Activated gamma-delta T cell treated with anti-CD3 and anti-CD28 coated beads, Interleukin-2, amount 50 U/mL, for 16 hours (primary cell): Measurements from ENCODE around the gene STOX2.

Experiments used
- DNase-seq: peaks from one replicate; pipeline ENCODE4 v3.0.0-alpha.2; 2020; ENCODE audit warnings: low read depth

The STOX2 gene

DNA sequence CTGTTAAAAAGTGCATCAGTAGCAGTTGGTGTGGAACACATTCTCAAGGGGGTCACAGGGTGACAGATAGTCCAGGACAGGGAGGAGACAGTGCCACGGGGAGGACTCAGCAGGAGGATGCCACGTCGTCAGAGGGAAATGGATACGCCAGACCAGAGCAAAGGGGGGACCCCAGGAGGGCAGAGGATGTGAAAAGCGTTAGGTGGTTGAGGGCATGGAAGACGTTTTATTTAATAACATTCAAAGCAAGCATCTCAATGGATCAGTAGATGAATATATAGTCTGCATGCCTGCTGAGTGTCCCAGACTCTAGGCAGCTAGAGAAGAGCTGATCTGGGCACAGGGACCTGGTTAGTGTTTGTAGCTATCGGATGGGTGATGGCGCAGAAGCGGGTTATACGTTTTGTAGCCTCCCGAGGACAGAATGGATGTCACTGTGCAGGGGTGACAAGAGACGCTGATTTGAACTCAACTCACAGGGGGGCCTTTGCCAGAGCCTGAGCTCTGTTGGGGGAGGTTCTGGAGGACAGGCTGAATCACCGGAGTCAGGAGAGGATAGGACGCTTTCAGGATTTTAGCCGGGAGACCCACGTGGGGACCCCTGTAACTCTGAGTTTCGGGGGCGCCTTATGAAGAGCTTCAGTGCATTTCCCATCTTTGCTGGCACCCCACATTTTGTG, 81.3 kb downstream of the STOX2 start:
- DNase-seq = no peak

DNA sequence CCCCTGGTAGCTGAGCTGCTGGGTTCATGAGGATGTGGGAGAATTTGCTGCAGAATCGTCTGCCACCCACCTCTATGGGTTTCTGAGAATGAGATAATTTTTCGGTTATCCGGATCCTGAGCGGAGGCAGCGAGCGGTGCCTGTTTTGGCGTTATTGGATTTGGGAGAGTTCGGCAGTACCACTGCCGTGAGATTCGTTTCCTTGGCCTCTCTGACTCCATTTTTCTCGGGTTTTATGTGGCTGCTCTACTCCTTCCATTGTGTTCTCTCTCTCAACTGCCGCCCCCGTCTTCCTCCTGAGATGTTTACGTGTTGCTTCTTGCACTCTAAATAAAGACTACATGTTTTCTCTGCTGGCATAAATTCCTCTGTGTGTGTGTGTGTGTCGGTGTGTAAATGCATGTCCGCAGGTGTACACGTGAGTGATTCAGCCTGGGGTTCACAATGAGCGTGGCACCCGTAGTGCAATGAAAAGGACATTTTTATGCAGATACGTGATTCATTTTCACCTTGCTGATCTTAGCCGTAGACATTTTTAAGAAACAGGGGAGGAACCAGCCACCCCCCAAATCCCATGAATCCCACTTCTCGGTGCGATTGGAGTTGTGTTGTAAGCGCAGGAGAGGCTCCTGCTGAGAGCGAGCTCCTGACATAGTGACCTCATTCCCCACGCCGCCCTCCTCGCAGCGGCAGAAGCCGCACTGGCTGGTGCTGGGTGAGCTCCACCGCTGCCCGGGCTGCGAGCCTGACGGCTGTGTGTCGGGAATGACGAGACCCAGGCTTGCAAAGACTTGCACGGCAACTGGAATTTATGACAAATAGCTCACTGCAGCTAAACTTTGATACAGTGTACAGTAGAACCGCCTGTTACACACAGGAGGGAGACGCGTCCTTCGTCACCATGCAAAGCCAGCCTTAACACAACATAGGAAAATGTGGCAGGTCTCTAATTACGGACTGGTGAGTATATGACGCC, 82.2 kb downstream of the STOX2 start:
- no peak for DNase-seq

DNA sequence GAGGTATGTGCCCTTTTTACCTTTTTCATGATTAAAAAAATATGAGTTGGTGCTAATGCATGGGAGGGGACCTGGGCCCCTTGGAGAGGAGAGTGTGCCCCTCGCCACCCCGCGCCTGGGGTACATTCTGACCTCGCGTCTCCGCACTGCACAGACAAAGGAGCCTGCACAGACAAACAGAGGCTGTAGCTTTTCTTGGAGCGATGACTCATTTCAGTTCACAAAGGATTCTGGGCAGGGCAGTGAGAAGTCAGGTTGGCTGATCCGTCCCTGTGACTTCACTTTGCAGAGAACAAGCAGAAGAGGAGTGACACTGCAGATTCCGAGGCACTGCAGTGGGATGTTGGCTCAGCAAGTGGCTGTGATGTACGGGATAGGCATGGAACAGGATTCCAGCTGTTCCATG, 82.9 kb downstream of the STOX2 start:
- DNase-seq = no peak

DNA sequence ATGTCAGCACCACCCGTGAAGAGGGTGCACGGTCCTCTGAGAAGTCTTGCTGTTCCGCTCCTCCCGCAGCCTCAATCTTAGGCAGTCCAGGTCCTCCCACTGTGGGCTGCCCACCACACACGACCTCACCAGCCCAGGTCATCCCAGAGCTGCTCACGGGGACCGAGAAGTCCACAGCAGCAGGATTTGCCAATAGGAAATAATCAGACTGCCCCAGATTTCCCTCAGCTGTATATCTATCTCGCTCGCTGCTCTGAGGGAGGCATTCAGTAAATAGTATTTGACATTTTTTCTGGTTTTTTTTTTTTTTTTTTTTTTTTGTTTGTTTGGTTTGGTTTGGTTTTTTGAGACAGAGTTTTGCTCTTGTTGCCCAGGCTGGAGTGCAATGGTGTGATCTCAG, 83.8 kb downstream of the STOX2 start:
- DNase-seq = no peak

DNA sequence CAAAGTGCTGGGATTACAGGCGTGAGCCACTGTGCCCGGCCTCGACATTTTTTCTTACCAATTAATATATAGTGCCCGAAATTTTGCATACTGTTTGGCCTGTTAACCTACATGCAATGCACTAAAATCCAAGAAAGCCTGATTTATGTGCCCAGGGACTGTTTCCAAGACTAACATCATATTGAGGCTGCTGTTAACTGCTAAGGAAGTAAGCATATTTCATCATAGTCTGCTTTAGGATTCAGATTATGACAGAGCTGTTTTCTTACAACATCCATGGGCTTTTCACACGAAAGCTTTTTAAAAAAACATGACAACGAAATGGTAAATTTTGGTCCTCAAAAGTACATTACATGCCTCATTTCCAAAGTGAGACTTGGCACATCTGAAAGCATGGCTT, 84.4 kb downstream of the STOX2 start:
- DNase-seq = no peak

- no peak for DNase-seq
Measured at GRCh38 chr4:183989931-183990330, 84.8 kb downstream of the STOX2 start.

- DNase-seq = no peak
Measured at GRCh38 chr4:183993676-183994075, 88.6 kb downstream of the STOX2 start.

DNA sequence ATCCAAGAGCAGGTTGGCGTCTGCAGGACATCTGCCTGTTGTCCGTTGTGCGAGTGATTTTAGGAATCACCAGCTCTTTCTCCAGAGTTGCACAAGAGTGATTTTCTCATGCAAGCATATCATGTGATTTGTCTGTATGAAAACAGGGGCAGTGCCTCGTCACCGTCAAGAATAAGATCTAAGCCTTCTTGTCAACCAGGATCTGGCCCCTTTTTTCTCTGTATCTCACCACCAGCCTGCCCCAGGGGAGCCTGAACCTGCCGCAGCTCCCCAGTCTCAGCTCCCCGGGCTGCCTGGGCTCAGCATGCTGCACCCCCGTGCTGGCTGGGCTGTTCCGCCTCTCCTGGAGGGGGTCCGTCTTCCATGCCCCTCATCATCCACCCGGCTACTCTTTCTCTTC, 90.5 kb downstream of the STOX2 start:
- DNase-seq = no peak

GRCh38 chr4:183996868-183997267, 91.8 kb downstream of the STOX2 start:
- DNase-seq = no peak

DNA sequence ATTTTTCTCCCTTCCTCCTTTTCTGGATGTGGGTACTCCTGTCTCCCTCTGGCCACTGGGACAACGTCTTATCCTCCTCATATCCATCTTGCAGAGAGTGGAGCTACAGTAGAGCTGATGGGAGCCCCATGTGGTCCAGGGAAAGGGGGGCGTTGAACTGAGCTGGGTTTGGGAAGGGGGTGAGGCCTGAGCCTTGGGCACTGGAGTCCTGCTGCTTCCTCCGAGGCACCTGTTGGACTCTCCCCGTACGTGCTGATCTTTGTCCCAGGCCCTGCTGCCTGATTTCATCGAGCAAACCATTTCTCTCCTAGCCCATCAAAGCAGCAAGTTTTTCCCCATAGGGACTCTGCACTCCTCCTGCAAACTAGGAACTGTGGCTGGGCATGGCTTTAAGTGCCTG, 94.3 kb downstream of the STOX2 start:
- DNase-seq = no peak

GRCh38 chr4:184000457-184001396, 95.6 kb downstream of the STOX2 start:
- DNase-seq = no peak

DNA sequence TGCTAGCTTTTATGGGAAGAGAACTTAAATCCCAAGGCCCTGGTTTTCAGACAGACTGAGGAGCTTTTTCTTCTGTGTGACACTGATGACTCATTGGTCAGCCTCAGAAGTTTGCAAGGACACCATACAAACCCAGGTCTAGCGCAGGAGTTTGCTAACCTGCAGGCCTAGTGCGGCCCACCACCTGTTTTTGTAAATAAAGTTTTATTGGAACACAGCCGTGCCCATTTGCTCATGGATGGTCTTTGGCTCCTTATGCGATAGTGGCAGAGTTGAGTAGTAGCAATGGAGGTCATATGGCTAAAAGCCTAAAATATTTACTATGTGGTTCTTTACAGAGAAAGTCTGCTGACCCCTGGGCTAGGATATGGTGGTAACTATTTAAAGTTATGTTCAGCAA, 98.3 kb downstream of the STOX2 start:
- DNase-seq = no peak

DNA sequence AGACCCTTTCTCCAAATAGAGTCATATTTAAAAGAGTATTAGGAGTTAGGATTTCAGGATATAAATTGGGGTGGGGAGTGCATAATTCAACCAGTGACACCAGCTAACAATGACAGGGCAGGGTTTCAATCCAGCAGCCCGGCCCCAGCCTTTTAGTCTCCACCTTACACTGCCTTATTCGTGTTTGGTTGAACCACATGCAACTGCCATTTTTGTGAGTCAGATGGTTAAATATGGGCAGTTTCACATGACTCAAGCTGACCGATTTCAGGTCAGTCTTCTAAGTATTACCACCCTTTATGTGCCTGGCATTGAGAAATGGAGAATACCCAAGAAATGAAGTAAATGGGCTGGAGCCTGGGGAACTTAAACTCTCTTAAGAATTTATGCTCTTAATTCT, 102.8 kb downstream of the STOX2 start:
- no peak for DNase-seq

GRCh38 chr4:184010696-184011095, 105.6 kb downstream of the STOX2 start:
- DNase-seq = no peak

- DNase-seq = no peak
Measured at GRCh38 chr4:184011826-184012380, 106.8 kb downstream of the STOX2 start.

- no peak for DNase-seq
Measured at GRCh38 chr4:184012937-184013336, 107.8 kb downstream of the STOX2 start.

DNA sequence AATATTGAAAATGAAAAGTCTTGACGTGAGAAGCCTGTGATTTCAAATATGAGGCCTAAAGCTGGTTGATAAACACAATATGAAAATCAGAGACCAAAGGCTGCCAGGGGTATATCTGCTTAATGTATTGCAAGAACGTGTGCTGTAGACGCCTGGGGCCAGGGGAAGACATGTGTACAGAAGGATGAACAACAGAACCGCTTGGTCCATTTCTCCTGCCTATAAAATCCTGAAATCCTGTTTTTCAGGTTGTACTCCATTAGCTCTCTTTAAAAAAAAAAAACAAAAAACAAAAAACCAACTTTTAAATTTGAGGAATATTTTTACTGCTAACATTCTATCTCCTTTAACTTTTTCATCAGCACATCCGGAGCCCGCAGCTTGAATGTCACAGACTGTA, 109.2 kb downstream of the STOX2 start:
- DNase-seq = no peak

GRCh38 chr4:184016759-184017668, 111.9 kb downstream of the STOX2 start:
- no peak for DNase-seq

- no peak for DNase-seq
Measured at GRCh38 chr4:184019076-184019475, 114.0 kb downstream of the STOX2 start.

DNA sequence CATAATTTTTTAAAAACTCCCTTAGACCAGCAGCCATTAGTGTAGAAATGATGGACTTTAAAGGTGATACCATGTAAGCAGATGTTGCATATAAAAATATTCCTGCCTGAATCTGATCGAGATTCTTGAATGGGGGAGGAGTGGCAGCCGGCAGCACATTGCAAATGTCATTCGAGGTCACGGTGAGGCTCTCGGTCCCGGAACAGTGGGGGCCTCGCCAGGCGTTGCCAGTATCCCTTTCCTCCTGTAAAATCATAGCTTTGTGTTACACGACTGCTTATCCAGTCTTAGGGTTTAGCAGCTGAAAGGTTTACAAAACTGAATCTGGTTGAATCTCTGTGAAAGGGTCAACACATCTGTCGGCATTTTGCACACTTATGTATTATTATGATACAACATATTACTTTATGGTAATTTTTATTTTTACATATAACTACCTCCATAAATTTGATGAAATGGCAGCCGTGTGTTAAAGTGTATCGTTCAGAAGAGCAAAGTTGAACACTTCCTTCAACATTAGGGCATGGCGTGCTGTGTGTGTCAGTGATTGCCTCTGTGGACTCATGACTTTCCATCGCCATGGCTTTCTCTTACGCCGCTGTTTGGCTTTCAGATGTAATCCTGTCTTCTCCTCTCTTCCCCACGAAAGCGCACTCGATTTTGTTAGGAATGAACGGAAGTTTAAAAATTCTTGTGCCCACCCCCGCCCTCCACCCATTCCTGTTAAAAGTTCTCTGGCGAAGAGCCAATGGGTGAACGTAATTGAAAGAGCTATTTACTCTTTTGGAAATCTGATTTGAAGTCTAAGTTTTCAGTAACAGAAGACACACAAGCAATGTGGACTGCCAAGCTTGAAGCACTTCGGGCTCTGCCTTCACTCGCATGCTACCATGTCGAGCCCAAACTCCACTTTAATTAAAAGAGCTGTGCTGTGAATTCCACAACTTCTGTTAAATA, 114.8 kb downstream of the STOX2 start:
- DNase-seq = no peak
